Right hindlimb (tissue), 1 donor: ENCODE measurements around the gene LCP2.

Experiments used
- DNase-seq: peaks from one replicate; pipeline ENCODE4 v3.0.0-alpha.2; 2018

Gene LCP2

DNA sequence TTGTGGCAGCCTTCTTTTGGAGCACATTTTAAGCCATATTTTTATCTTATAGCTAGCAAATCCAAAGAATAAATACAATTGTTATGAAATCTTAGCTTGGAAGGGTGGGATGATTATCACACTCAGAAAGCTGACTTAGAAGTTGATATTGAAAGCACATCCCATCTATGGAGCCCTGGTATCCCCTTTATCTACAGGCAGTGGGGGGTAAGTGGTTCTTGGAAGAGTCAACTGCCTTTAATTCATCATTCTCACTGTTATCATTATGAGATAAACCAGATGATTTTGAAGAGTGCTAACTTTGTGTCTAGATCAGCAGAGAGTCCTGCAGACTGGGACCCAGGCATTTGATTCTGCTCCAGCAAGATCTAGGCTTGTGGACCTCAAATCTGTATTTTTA lies 3.0 kb downstream of the LCP2 start:
- no peak for DNase-seq

DNA sequence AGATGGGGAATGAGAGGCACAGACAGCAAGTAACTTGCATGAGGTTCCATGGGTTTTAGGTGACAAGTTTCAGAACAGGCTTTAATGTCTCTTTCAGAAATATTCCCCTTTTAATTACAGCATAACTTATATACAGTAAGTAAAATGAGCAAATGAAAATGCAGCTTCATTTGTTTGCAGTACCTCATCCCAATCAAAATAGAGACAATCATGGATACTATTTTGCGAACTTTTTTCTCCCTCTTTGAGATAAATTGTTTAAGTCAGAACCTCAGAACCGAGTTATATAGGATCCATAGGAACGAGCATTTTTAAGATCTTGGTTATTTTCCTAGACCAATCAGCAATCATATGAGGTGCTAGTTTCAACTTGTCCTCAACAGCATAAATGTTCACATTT lies 3.5 kb downstream of the LCP2 start:
- no peak for DNase-seq

- DNase-seq: peak; percentile 29
Measured at GRCh38 chr5:170293273-170293672, 4.3 kb downstream of the LCP2 start.

- no peak for DNase-seq
Measured at GRCh38 chr5:170292179-170293104, 5.1 kb downstream of the LCP2 start.

- peak; percentile 2 for DNase-seq
Measured at GRCh38 chr5:170290498-170290897, 7.1 kb downstream of the LCP2 start.

DNA sequence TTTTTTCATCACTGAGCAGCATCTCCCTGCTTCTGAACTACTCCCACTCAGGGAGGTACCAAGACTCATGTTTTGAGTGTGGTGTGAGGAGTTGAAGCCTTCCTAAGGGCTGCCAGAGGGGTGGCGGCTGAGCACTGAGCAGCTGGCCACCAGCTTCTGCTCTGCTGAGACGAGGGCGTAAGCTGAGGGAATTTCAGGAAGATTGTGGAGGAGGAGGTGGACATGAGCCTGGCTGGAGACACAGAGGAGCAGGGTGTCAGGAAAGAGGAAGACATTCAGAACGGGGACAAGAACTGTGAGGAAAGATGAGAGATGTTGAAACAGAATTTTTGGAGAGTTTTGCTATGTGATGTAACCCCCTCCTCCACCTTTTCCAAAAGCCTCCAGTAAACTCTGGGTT lies 7.8 kb downstream of the LCP2 start:
- peak; percentile 17 for DNase-seq

GRCh38 chr5:170289121-170289520 lies 8.5 kb downstream of the LCP2 start:
- no peak for DNase-seq

GRCh38 chr5:170288551-170288950 lies 9.0 kb downstream of the LCP2 start:
- no peak for DNase-seq

DNA sequence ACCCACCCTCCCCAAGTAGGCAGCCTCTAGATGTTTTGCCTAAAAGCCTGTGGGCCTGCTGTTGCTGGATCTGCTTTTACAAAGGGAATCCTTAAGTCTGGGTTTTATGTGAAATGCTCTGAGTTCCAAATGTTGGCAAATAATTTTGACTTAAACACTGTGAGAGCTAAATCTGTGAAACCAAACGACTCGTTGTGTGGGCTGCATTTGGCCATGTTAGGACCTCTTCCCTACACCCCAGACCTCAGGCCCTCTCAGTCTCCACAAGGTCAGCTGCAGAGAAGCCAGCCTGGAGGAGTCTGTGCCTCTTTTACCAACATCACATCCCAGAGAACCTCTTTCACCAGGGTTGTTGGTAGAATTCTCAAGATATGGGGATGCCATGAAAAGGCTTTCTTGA lies 9.4 kb downstream of the LCP2 start:
- DNase-seq: no peak

DNA sequence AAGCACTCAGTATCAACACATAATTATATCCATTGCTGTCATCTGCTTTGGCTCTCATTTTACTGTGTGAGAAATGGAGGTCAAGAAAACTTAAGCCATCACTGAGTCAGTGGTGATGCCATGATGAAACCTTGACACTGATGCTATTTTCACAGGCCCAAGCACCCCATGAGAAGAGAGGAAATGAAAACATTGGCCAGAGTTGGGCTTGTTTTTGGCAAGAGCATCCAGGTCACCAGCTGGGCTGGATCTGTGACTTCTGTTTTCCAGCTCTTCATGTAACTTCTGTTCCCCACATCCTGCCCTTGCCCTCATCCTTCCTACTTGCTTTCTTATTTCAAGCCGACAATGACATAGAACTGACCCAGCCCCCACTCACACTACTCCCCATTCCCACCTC lies 10.0 kb downstream of the LCP2 start:
- no peak for DNase-seq

- DNase-seq: no peak
Measured at GRCh38 chr5:170286386-170286925, 11.1 kb downstream of the LCP2 start.

GRCh38 chr5:170285181-170285580 lies 12.4 kb downstream of the LCP2 start:
- DNase-seq: no peak

- DNase-seq: no peak
Measured at GRCh38 chr5:170284231-170284630, 13.3 kb downstream of the LCP2 start.

DNA sequence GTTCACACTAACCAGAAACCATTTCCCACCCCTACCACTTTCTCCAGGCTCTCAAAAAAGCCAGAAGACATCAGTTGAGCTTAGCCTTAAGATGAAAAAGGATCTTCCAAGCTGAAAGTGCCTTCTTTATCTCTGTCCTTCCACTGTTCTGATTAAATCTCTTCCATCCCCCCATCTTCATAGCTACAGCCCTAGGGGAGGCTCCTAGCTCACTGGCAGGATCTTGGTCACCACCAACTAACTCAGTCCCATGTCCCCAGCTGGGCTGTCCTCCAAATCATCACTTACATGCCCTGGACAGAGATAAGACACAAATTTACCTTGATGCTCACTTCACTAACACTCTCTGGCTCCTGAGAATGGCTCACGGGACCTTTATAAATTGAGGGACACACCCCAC lies 14.3 kb downstream of the LCP2 start:
- DNase-seq: no peak

DNA sequence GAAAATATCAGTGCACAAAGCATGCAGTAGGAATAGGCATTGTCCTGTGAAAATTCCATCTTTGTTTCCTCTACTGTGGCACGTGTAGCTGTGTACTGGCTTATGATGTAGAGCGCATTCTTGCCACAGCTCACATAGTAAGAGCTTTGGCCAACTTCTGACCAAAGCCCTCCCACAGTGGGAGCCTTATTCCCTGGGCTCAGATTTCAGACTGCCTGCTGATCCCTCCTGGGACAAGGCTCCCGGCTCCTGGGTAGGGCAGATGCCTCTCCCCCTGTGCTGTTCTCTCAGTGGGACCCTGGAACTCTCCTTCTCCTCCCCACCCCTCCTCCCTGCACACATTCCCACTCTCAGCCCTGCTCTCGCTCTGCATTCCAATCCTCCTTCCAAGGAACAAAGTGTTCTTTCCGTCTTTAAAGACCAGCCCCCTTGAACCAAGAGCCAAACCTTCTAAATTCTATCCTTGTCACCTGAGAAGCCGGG lies 17.5 kb downstream of the LCP2 start:
- DNase-seq: peak; percentile 49

GRCh38 chr5:170279459-170279817 lies 18.1 kb downstream of the LCP2 start:
- DNase-seq: no peak

DNA sequence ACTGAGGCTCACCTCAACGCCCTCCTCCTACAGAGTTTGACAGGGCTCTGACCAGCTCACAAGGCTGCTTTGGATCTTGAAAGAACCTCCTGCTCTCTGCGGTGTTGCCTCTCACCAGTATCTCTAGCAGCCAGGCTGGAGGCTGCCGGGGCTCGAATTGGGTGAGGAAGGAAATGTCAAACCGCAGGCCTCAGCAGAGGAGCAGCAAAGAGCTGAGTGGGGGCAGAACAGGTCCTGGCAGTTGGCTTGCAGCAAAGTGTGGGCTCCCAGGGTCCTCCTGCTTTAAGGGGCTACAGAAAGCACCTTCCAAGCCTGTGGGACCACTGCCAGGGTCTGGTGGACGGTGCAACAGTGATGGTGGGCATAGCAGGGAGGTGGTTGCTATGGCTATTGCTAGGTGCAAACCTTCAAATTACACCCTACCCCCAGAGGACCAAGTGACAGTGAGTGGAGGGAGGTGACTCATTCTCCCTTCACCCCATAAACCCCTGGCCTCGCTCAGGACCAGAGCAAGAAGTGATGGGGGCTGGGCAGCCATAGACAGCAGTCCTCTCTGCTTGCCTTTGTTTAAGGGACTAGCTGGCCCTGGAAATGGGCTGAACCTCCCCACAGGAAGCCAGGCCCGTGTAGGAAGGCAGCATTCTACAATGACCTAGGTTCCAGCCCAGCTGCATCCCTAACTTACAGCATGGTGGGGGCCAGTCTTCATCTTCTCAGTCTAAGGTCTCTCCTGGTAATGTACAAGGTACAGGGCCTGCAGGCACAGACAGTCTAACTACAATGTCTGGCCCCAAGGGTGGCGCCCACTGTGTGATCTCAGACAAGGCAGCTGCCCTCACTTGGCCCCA lies 18.7 kb downstream of the LCP2 start:
- DNase-seq: no peak

DNA sequence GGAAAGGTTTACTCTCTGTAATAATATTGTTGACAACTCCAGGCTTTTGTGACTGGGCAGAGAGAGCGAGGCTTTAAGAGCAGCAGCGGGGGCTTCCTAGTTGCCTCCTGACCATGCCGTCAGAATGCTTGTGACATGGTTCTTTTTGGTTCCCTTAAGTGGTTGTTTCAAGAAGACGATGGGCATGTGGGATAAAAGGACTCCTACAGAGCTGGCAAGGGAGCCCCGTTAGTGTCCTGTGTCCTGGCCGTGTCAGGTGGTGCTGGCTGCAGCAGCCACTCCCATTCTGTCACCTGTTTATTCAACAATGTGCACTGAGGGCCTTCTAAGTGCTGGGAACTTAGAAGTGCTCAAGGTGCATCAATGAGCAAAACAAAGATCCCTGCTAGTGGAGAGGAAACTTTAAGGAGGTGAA lies 19.7 kb downstream of the LCP2 start:
- DNase-seq: no peak

- DNase-seq: no peak
Measured at GRCh38 chr5:170276140-170276539, 21.4 kb downstream of the LCP2 start.

- no peak for DNase-seq
Measured at GRCh38 chr5:170275376-170275994, 22.1 kb downstream of the LCP2 start.

GRCh38 chr5:170273968-170274710 lies 23.4 kb downstream of the LCP2 start:
- DNase-seq: no peak
